ENCODE measurements around the gene SUN1. TPM values are rescaled to one million over a fixed set of nuclear protein-coding genes. Genes with fewer than 3 reads are reported as not detected.
"Not testable (repeated sequence)": the region's sequence is repeated elsewhere in the genome, so short reads cannot be mapped to it uniquely, and the experiment has no call there.

SUN1 gene
- total and polyA plus RNA-seq, 2 experiments from 2014 or later = 63.3 to 145 TPM

DNA sequence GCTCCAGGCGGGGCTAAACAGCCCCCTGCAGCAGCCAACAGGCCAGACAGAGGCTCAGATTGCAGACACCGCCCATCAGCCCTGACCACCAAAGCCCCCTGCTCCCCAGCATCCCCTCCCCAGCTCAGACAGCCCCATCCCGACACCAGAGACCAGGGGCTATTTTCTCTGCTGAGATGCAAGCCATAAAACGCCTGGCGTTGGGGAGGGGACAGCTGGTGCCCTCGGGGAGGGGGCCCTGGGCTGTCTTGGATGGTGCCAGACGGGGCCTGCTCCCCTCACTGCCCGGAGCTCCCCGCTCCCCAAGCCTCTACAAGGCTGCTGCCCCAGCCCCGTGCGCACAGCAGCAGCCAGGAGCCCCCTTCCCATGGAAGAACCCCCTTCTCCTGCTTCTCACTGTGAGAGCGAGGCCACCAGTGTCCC, 75.9 kb downstream of the SUN1 start (continued):
- no peak for TF ChIP-seq NANOG (IDR thresholded peaks at IDR 0.05; ENCODE audit: borderline replicate concordance)
- TF ChIP-seq EZH2 (IDR thresholded peaks at IDR 0.05; ENCODE audit: low read depth, unreplicated experiment) = no peak
- no peak for TF ChIP-seq STAT1 (IDR thresholded peaks at IDR 0.05; ENCODE audit: unreplicated experiment)

DNA sequence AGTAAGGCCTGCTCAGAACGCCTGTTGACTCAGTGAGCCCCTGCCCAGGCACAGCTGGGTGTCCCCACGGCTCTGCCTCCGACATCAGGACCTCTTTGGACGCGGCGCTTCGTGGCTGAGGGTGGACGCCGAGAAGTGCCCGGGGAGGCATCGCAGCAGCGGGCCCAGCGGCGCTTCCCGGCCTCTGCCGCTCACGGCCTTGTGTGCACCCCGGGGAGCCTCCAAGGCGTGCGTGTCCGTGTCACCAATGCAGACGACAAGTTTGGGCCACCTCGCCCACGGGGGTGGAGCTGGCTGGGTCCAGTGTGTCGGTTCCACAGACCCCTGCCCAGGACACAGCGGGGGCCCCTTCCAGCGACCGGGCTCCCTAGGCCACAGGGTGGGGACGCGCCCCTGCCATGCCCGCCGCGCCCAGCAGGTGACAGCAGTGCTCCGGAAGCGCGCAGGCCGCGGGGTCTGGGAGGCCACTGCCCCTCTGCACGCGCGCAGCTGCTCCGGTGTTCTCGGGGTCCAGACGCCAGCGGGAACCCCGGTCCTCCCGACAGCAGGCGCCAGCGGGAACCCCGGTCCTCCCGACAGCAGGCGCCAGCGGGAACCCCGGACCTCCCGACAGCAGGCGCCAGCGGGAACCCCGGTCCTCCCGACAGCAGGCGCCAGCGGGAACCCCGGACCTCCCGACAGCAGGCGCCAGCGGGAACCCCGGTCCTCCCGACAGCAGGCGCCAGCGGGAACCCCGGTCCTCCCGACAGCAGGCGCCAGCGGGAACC, 76.5 kb downstream of the SUN1 start:
- H3K4me3 ChIP-seq = peak overlapping the region; percentile 35; the same call in 1 of the 2 replicates
- H3F3A ChIP-seq (replicated peaks; ENCODE audit: low read depth); H3K27ac ChIP-seq (ENCODE audit: low read depth); H3K4me1 Mint-ChIP-seq; H3K4me3 Mint-ChIP-seq; H3K4me1 ChIP-seq (ENCODE audit: insufficient read depth); H3K36me3 ChIP-seq (ENCODE audit: insufficient read depth); H4K20me1 ChIP-seq (replicated peaks; ENCODE audit: insufficient read depth); H3K9me3 Mint-ChIP-seq; H3K27me3 ChIP-seq (ENCODE audit: insufficient read depth); H3K79me2 ChIP-seq (replicated peaks; ENCODE audit: insufficient read depth); H3K36me3 Mint-ChIP-seq (ENCODE audit: low read depth); H3K27ac Mint-ChIP-seq; H3K9me2 ChIP-seq (ENCODE audit: insufficient read depth): not testable (repeated sequence)
- peak overlapping the region; percentile 64 for H3K4me2 ChIP-seq
- DNase-seq (ENCODE audit: low spot score) (peak; percentile 87), ATAC-seq (peak; percentile 88)
- TF ChIP-seq, protein P1, sequence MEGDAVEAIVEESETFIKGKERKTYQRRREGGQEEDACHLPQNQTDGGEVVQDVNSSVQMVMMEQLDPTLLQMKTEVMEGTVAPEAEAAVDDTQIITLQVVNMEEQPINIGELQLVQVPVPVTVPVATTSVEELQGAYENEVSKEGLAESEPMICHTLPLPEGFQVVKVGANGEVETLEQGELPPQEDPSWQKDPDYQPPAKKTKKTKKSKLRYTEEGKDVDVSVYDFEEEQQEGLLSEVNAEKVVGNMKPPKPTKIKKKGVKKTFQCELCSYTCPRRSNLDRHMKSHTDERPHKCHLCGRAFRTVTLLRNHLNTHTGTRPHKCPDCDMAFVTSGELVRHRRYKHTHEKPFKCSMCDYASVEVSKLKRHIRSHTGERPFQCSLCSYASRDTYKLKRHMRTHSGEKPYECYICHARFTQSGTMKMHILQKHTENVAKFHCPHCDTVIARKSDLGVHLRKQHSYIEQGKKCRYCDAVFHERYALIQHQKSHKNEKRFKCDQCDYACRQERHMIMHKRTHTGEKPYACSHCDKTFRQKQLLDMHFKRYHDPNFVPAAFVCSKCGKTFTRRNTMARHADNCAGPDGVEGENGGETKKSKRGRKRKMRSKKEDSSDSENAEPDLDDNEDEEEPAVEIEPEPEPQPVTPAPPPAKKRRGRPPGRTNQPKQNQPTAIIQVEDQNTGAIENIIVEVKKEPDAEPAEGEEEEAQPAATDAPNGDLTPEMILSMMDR (conservative IDR thresholded peaks at IDR 0.05; ENCODE audit: low read depth in 2 of 2) = peak; percentile 51 to 92
- 0 out of 2 replicates have a peak, but pooled peaks have one; percentile 9 for TF ChIP-seq CREB1 (CRISPR knock-in tag; IDR thresholded peaks at IDR 0.05; ENCODE audit: low read depth)
- H3K27me3 Mint-ChIP-seq (ENCODE audit: insufficient read depth, low read depth, poor library complexity) = peaks cover 18% of the 10 kb centered on the region
- 0 out of 2 replicates have a peak overlapping the region, but pooled peaks have one; percentile 52 for H2AFZ ChIP-seq

DNA sequence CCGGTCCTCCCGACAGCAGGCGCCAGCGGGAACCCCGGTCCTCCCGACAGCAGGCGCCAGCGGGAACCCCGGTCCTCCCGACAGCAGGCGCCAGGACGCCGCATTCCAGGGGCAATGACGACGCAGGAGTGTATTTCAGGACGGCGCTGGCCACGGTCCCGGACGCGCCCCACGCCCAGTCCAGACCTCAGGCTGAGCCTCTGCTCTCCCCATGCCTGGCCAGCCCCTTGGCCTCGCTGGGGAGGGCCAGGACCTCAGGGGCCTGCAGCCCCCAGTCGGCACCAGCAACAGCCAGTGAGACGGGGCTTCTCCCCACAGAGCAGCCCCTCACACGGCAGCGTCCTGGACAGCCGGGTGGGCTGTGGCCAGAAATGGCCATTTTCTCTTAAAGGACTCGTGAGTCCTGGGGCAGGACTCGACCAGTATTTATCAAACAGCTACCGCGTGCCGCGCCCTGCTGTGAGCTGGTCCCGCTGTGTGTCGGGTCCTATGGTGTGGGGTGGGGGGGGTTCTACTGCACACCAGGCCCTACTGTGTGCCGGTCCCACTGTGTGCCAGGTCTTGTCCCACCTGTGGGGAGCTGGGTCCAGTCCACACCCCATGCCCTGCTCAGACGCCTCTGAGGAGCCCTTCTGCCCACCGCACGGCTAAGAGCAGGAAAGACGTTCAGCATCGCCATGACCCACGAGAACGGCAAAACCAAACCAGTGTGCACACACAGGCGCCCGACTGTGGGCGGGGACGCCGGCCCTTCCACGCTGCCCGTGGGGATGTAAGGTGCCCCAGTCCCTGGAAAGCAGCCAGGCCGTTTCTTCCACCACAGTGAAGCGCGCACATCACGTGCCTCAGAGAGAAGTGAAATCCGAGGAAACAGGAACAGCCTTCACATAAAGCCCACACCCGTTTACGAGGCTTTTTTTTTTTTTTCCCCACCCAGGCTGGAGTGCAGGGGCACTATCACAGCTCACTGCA, 77.4 kb downstream of the SUN1 start:
- no peaks in the 10 kb centered on the region for H3F3A ChIP-seq (replicated peaks; ENCODE audit: low read depth)
- H3K36me3 ChIP-seq (ENCODE audit: insufficient read depth) = no peaks in the 10 kb centered on the region
- no peak overlapping the region for H2AFZ ChIP-seq
- H3K4me2 ChIP-seq = peak overlapping the region; percentile 57; the same call in 1 of the 2 replicates
- DNase-seq (ENCODE audit: low spot score) = no peak
- H3K4me1 ChIP-seq (ENCODE audit: insufficient read depth) = no peaks in the 10 kb centered on the region
- no peaks in the 10 kb centered on the region for H3K79me2 ChIP-seq (replicated peaks; ENCODE audit: insufficient read depth)
- no peak overlapping the region for H3K27ac ChIP-seq (ENCODE audit: low read depth)
- Mint-ChIP-seq H3K36me3 (ENCODE audit: low read depth) (no peaks in the 10 kb centered on the region), H3K27me3 (ENCODE audit: insufficient read depth, low read depth, poor library complexity) (peaks cover 18% of the 10 kb centered on the region), H3K9me3 (no peaks in the 10 kb centered on the region), H3K4me1 (peaks cover 4% of the 10 kb centered on the region; the same call in 1 of the 3 replicates), H3K4me3 (no peak overlapping the region), H3K27ac (no peak overlapping the region)
- peaks cover 8% of the 10 kb centered on the region for H3K27me3 ChIP-seq (ENCODE audit: insufficient read depth)
- peak overlapping the region; percentile 26; the same call in 1 of the 2 replicates for H3K4me3 ChIP-seq
- no peaks in the 10 kb centered on the region for H3K9me2 ChIP-seq (ENCODE audit: insufficient read depth)
- ATAC-seq = peak; percentile 35
- H4K20me1 ChIP-seq (replicated peaks; ENCODE audit: insufficient read depth) = no peaks in the 10 kb centered on the region
- TF ChIP-seq, protein P2, sequence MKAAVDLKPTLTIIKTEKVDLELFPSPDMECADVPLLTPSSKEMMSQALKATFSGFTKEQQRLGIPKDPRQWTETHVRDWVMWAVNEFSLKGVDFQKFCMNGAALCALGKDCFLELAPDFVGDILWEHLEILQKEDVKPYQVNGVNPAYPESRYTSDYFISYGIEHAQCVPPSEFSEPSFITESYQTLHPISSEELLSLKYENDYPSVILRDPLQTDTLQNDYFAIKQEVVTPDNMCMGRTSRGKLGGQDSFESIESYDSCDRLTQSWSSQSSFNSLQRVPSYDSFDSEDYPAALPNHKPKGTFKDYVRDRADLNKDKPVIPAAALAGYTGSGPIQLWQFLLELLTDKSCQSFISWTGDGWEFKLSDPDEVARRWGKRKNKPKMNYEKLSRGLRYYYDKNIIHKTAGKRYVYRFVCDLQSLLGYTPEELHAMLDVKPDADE (IDR thresholded peaks at IDR 0.05) = no peak
- TF ChIP-seq NANOG (IDR thresholded peaks at IDR 0.05; ENCODE audit: borderline replicate concordance) = no peak
- no peak for TF ChIP-seq ZNF331 (CRISPR knock-in tag; IDR thresholded peaks at IDR 0.05; ENCODE audit: low read depth)
- TF ChIP-seq CREB1 (CRISPR knock-in tag; IDR thresholded peaks at IDR 0.05; ENCODE audit: low read depth) = no peak
- TF ChIP-seq, protein P1 (conservative IDR thresholded peaks at IDR 0.05; ENCODE audit: low read depth in 2 of 2) = no peak
- TF ChIP-seq ZNF114 (CRISPR knock-in tag; IDR thresholded peaks at IDR 0.05) = no peak

Measured in GM23338 (cell line).